ENCODE measurements around the gene ZDHHC7. TPM values are rescaled to one million over a fixed set of nuclear protein-coding genes. Genes with fewer than 3 reads are reported as not detected.

ZDHHC7 gene
- total RNA-seq, 2 experiments from 2014 or later = 39.8 to 44.6 TPM

GRCh38 chr16:85028685-85029407 lies 17.5 kb upstream of the ZDHHC7 start:
- peaks cover 35% of the 10 kb centered on the region for H3K4me1 ChIP-seq (ENCODE audit: insufficient read depth, low read length)
- peak overlapping the region; percentile 87 for H3K4me3 ChIP-seq (ENCODE audit: low read length)
- H3K4me3 Mint-ChIP-seq = peak overlapping the region; percentile 98
- no peaks in the 10 kb centered on the region for H3K27me3 ChIP-seq (ENCODE audit: control insufficient read depth in 1 of 2, insufficient read depth in 2 of 2, low read length in 2 of 2)
- peak overlapping the region; percentile 93 for H3K27ac Mint-ChIP-seq
- peaks cover 40% of the 10 kb centered on the region for H3K4me1 Mint-ChIP-seq (ENCODE audit: low read depth)
- H3K9me3 Mint-ChIP-seq = no peaks in the 10 kb centered on the region
- peak; percentile 46 to 85 (median 72) for DNase-seq
- no peaks in the 10 kb centered on the region for H3K27me3 Mint-ChIP-seq
- peaks cover 10% of the 10 kb centered on the region for H3K36me3 ChIP-seq (ENCODE audit: insufficient read depth, low read length)
- POLR2A ChIA-PET = interaction anchor here (1.8 to 3.8 kb wide), 7 partner anchors 13 to 912 kb away, joined by 7 to 43 read pairs (median 11); partner anchors contain the start of genes MBTPS1 and ZDHHC7
- H3K27ac ChIP-seq (ENCODE audit: low read depth in 1 of 2, low read length in 2 of 2) = peak overlapping the region; percentile 46 to 77
- no peaks in the 10 kb centered on the region for H3K9me3 ChIP-seq (ENCODE audit: control insufficient read depth in 1 of 2, insufficient read depth in 1 of 2, low read length in 2 of 2)
- CTCF ChIA-PET = interaction anchor here (2.1 to 4.6 kb wide), 3 partner anchors 18 to 58 kb away, joined by 8 to 23 read pairs (median 20); partner anchors contain the start of gene ZDHHC7
- H3K36me3 Mint-ChIP-seq (ENCODE audit: low read depth) = peaks cover 22% of the 10 kb centered on the region
- intact Hi-C loops (cut with DNase I, micrococcal nuclease) = loop anchor here (1.0 to 10.0 kb wide), 7 partner anchors 18 to 524 kb away; partner anchors contain the start of genes MEAK7 (in 1 of the 2) and ZDHHC7 (in 1 of the 2)
- ATAC-seq (ENCODE audit: poor library complexity) = peak; percentile 75
- no peak for TF ChIP-seq CTCF (IDR thresholded peaks at IDR 0.05)

- Histone ChIP-seq H3K27ac (ENCODE audit: low read depth in 1 of 2, low read length in 2 of 2) (peak overlapping the region; percentile 46 to 77), H3K36me3 (ENCODE audit: insufficient read depth, low read length) (peaks cover 9% of the 10 kb centered on the region), H3K9me3 (ENCODE audit: control insufficient read depth in 1 of 2, insufficient read depth in 1 of 2, low read length in 2 of 2) (no peaks in the 10 kb centered on the region), H3K27me3 (ENCODE audit: control insufficient read depth in 1 of 2, insufficient read depth in 2 of 2, low read length in 2 of 2) (no peaks in the 10 kb centered on the region), H3K4me3 (ENCODE audit: low read length) (peak overlapping the region; percentile 87), H3K4me1 (ENCODE audit: insufficient read depth, low read length) (peaks cover 35% of the 10 kb centered on the region)
- Mint-ChIP-seq H3K36me3 (ENCODE audit: low read depth) (peaks cover 22% of the 10 kb centered on the region), H3K4me3 (peak overlapping the region; percentile 98), H3K9me3 (no peaks in the 10 kb centered on the region), H3K27ac (peak overlapping the region; percentile 93), H3K4me1 (ENCODE audit: low read depth) (peaks cover 40% of the 10 kb centered on the region), H3K27me3 (no peaks in the 10 kb centered on the region)
- ATAC-seq (ENCODE audit: poor library complexity) (peak; percentile 1), DNase-seq (peak in 6 of 14 experiments; percentile 3 to 49 (median 14))
- ChIA-PET CTCF (interaction anchor here (1.3 to 4.6 kb wide), 4 partner anchors 17 to 87 kb away, joined by 3 to 23 read pairs (median 14); partner anchors contain the start of gene ZDHHC7), POLR2A (interaction anchor here (1.7 to 3.8 kb wide), 9 partner anchors 12 to 912 kb away, joined by 3 to 43 read pairs (median 11); partner anchors contain the start of genes MBTPS1 and ZDHHC7)
- no peak for TF ChIP-seq CTCF (IDR thresholded peaks at IDR 0.05)
- intact Hi-C loops (cut with DNase I, micrococcal nuclease) = loop anchor here (1.0 to 10.0 kb wide), 6 partner anchors 17 to 523 kb away; partner anchors contain the start of genes MEAK7 (in 1 of the 2) and ZDHHC7 (in 1 of the 2)
Observed at GRCh38 chr16:85027958-85028684, 16.8 kb upstream of the ZDHHC7 start.

GRCh38 chr16:85027349-85027957 lies 16.1 kb upstream of the ZDHHC7 start, which contains the start of gene KIAA0513:
Gene KIAA0513, plus strand, starts transcription at chr16:85027795. Its CDS starts 39,277 bp downstream, at chr16:85067072.
- peaks cover 40% of the 10 kb centered on the region for H3K4me1 Mint-ChIP-seq (ENCODE audit: low read depth)
- peak within 1 kb of the TSS; percentile 46 to 77 for H3K27ac ChIP-seq (ENCODE audit: low read depth in 1 of 2, low read length in 2 of 2)
- ChIA-PET POLR2A (interaction anchor here (1.0 to 2.8 kb wide), 12 partner anchors 11 to 911 kb away, joined by 3 to 43 read pairs (median 9); partner anchors contain the start of genes MBTPS1 and ZDHHC7), CTCF (interaction anchor here (1.3 to 4.6 kb wide), 4 partner anchors 16 to 88 kb away, joined by 3 to 23 read pairs (median 14); partner anchors contain the start of gene ZDHHC7)
- no peaks in the 10 kb centered on the region for H3K9me3 Mint-ChIP-seq
- no peaks in the 10 kb centered on the region for H3K9me3 ChIP-seq (ENCODE audit: control insufficient read depth in 1 of 2, insufficient read depth in 1 of 2, low read length in 2 of 2)
- H3K4me3 ChIP-seq (ENCODE audit: low read length) = peak within 1 kb of the TSS; percentile 87
- no peaks in the 10 kb centered on the region for H3K27me3 Mint-ChIP-seq
- intact Hi-C loops (cut with DNase I, micrococcal nuclease) = loop anchor here in 1 of 2 experiments (5.0 to 10.0 kb wide), 2 partner anchors 60 to 523 kb away; partner anchors contain the start of gene MEAK7
- peaks cover 35% of the 10 kb centered on the region for H3K4me1 ChIP-seq (ENCODE audit: insufficient read depth, low read length)
- H3K4me3 Mint-ChIP-seq = peak within 1 kb of the TSS; percentile 98
- ATAC-seq (ENCODE audit: poor library complexity) = peak; percentile 64
- H3K27me3 ChIP-seq (ENCODE audit: control insufficient read depth in 1 of 2, insufficient read depth in 2 of 2, low read length in 2 of 2) = no peaks in the 10 kb centered on the region
- no peak for TF ChIP-seq CTCF (IDR thresholded peaks at IDR 0.05)
- peaks cover 7% of the 10 kb centered on the region for H3K36me3 ChIP-seq (ENCODE audit: insufficient read depth, low read length)
- peak; percentile 91 to 98 (median 96) for DNase-seq
- H3K27ac Mint-ChIP-seq = peak within 1 kb of the TSS; percentile 93
- H3K36me3 Mint-ChIP-seq (ENCODE audit: low read depth) = peaks cover 22% of the 10 kb centered on the region

All from CD4-positive, alpha-beta T cell (primary cell).